Measurements from ENCODE around the gene GPC6.

Gene GPC6

GRCh38 chr13:93386116-93386515 is 159.5 kb downstream of the GPC6 start:
- no peak overlapping the region for H3K27ac ChIP-seq (replicated peaks)
- H3K4me3 ChIP-seq (replicated peaks; ENCODE audit: insufficient read depth, low read length), result no peak overlapping the region
- TF ChIP-seq, protein P1, sequence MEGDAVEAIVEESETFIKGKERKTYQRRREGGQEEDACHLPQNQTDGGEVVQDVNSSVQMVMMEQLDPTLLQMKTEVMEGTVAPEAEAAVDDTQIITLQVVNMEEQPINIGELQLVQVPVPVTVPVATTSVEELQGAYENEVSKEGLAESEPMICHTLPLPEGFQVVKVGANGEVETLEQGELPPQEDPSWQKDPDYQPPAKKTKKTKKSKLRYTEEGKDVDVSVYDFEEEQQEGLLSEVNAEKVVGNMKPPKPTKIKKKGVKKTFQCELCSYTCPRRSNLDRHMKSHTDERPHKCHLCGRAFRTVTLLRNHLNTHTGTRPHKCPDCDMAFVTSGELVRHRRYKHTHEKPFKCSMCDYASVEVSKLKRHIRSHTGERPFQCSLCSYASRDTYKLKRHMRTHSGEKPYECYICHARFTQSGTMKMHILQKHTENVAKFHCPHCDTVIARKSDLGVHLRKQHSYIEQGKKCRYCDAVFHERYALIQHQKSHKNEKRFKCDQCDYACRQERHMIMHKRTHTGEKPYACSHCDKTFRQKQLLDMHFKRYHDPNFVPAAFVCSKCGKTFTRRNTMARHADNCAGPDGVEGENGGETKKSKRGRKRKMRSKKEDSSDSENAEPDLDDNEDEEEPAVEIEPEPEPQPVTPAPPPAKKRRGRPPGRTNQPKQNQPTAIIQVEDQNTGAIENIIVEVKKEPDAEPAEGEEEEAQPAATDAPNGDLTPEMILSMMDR (IDR thresholded peaks at IDR 0.05; ENCODE audit: insufficient read depth, low read length), result no peak
- TF ChIP-seq POLR2AphosphoS5 (IDR thresholded peaks at IDR 0.05; ENCODE audit: low read depth) (no peak), GABPA (IDR thresholded peaks at IDR 0.05; ENCODE audit: low read depth) (no peak), SPI1 (IDR thresholded peaks at IDR 0.05; ENCODE audit: borderline replicate concordance, low read depth) (no peak)
- TF ChIP-seq, protein P2, sequence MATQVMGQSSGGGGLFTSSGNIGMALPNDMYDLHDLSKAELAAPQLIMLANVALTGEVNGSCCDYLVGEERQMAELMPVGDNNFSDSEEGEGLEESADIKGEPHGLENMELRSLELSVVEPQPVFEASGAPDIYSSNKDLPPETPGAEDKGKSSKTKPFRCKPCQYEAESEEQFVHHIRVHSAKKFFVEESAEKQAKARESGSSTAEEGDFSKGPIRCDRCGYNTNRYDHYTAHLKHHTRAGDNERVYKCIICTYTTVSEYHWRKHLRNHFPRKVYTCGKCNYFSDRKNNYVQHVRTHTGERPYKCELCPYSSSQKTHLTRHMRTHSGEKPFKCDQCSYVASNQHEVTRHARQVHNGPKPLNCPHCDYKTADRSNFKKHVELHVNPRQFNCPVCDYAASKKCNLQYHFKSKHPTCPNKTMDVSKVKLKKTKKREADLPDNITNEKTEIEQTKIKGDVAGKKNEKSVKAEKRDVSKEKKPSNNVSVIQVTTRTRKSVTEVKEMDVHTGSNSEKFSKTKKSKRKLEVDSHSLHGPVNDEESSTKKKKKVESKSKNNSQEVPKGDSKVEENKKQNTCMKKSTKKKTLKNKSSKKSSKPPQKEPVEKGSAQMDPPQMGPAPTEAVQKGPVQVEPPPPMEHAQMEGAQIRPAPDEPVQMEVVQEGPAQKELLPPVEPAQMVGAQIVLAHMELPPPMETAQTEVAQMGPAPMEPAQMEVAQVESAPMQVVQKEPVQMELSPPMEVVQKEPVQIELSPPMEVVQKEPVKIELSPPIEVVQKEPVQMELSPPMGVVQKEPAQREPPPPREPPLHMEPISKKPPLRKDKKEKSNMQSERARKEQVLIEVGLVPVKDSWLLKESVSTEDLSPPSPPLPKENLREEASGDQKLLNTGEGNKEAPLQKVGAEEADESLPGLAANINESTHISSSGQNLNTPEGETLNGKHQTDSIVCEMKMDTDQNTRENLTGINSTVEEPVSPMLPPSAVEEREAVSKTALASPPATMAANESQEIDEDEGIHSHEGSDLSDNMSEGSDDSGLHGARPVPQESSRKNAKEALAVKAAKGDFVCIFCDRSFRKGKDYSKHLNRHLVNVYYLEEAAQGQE (IDR thresholded peaks at IDR 0.05; ENCODE audit: insufficient replicate concordance, low read depth), result no peak
- H3K27me3 ChIP-seq (ENCODE audit: insufficient read depth, poor library complexity, severe bottlenecking), result no peaks in the 10 kb centered on the region
- DNase-seq (ENCODE audit: low read depth in 1 of 2, low spot score in 1 of 2), result no peak

DNA sequence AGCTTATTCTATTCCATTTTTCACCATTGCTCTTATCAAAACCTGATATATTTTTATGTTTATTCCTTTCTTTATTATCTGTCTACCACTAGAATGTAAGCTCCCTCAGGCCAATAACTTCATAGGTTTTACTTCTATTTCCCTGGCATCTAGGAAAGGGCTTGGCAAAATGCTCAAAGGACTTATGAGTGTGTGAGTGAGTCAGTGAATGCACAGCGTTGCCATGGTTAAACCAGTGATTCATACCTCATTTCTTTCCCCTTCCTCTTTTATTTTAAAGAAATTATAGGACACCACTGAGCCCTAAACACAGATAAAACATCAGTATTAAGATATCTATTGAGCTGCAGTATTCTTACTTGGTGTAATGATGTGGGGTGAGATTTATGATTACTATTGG is 162.1 kb downstream of the GPC6 start:
- Histone ChIP-seq H3K27me3 (ENCODE audit: insufficient read depth, poor library complexity, severe bottlenecking) (no peaks in the 10 kb centered on the region), H3K4me3 (replicated peaks; ENCODE audit: insufficient read depth, low read length) (no peak overlapping the region), H3K27ac (replicated peaks) (no peak overlapping the region)
- TF ChIP-seq GABPA (IDR thresholded peaks at IDR 0.05; ENCODE audit: low read depth), result no peak
- DNase-seq (ENCODE audit: low read depth in 1 of 2, low spot score in 1 of 2), result no peak

GRCh38 chr13:93397619-93398018 is 171.0 kb downstream of the GPC6 start:
- Histone ChIP-seq H3K27me3 (ENCODE audit: insufficient read depth, poor library complexity, severe bottlenecking) (no peaks in the 10 kb centered on the region), H3K27ac (replicated peaks) (no peak overlapping the region), H3K4me3 (replicated peaks; ENCODE audit: insufficient read depth, low read length) (no peak overlapping the region)
- TF ChIP-seq, protein P2 (IDR thresholded peaks at IDR 0.05; ENCODE audit: insufficient replicate concordance, low read depth), result no peak
- TF ChIP-seq POLR2AphosphoS5 (IDR thresholded peaks at IDR 0.05; ENCODE audit: low read depth) (no peak), SPI1 (IDR thresholded peaks at IDR 0.05; ENCODE audit: borderline replicate concordance, low read depth) (no peak)
- no peak for DNase-seq (ENCODE audit: low read depth in 1 of 2, low spot score in 1 of 2)

- no peaks in the 10 kb centered on the region for H3K27me3 ChIP-seq (ENCODE audit: insufficient read depth, poor library complexity, severe bottlenecking)
- DNase-seq (ENCODE audit: low read depth in 1 of 2, low spot score in 1 of 2), result no peak
- H3K27ac ChIP-seq (replicated peaks), result no peak overlapping the region
- TF ChIP-seq, protein P2 (IDR thresholded peaks at IDR 0.05; ENCODE audit: insufficient replicate concordance, low read depth), result no peak
- TF ChIP-seq POLR2AphosphoS5 (IDR thresholded peaks at IDR 0.05; ENCODE audit: low read depth) (no peak), SPI1 (IDR thresholded peaks at IDR 0.05; ENCODE audit: borderline replicate concordance, low read depth) (no peak), GABPA (IDR thresholded peaks at IDR 0.05; ENCODE audit: low read depth) (no peak)
- TF ChIP-seq, protein P1 (IDR thresholded peaks at IDR 0.05; ENCODE audit: insufficient read depth, low read length), result no peak
- no peak overlapping the region for H3K4me3 ChIP-seq (replicated peaks; ENCODE audit: insufficient read depth, low read length)
Observed at GRCh38 chr13:93398167-93399035, 171.8 kb downstream of the GPC6 start.

Measured in HL-60 (cell line).